Cortex of kidney (tissue), 1 donor: ENCODE data around the gene TOMM40.
"Not testable (repeated sequence)": the region's sequence is repeated elsewhere in the genome, so short reads cannot be mapped to it uniquely, and the experiment has no call there.

ENCODE experiments used
- DNase-seq: peaks from one replicate; lab custom pipeline; 2025; lab: John Stamatoyannopoulos, UW

TOMM40 gene

DNA sequence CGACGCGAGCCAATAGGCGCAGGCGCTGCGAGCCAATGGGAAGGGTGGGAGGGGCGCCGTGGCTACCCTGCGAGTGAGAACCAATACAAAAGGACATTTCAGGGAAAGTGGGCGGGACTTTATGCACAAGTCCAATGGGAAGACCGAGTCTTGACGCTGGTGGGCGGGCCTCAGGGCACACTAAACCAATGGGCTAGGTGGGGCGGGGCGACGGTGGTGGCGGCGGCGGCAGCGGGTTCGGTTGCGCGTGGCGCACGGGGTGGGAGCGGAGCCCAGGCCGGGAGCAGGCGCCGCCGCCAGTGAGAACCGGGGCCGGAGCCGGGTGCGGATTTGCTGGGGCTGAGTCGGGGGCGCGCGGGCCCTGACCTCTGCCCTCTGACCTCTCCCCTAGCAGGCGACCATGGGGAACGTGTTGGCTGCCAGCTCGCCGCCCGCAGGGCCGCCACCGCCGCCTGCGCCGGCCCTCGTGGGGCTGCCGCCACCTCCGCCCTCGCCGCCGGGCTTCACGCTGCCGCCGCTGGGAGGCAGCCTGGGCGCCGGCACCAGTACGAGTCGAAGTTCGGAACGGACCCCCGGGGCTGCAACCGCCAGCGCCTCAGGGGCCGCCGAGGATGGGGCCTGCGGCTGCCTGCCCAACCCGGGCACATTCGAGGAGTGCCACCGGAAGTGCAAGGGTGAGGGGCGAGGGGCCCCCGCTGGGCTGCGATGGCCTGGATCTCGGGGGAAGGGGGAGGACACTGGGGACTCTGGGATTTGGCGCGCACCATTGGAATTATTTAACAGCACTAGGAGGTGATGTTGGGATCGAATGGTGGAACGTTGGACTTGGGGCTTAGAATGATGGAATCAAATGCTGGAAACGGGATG is at the start of gene TOMM40:
Gene TOMM40 (plus strand): TSS at position 239 of the 867 bp plus-strand sequence. CDS start 162 bp downstream, at position 401.
- peak; percentile 96 for DNase-seq

DNA sequence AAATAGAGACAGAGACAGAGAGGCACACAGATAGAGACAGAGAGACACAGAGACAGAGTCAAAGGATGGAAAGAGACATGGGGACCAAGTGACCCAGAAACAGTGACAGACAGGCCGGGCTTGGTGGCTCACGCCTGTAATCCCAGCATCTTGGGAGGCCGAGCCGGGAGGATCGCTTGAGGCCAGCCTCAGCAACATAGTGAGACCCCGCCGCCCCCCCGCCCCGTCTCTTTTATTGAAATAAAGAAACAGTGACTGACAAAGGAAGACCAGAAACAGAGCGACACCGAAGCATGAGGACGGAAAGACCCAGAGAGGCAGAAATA is 45.8 kb upstream of the TOMM40 start:
- no peak for DNase-seq

DNA sequence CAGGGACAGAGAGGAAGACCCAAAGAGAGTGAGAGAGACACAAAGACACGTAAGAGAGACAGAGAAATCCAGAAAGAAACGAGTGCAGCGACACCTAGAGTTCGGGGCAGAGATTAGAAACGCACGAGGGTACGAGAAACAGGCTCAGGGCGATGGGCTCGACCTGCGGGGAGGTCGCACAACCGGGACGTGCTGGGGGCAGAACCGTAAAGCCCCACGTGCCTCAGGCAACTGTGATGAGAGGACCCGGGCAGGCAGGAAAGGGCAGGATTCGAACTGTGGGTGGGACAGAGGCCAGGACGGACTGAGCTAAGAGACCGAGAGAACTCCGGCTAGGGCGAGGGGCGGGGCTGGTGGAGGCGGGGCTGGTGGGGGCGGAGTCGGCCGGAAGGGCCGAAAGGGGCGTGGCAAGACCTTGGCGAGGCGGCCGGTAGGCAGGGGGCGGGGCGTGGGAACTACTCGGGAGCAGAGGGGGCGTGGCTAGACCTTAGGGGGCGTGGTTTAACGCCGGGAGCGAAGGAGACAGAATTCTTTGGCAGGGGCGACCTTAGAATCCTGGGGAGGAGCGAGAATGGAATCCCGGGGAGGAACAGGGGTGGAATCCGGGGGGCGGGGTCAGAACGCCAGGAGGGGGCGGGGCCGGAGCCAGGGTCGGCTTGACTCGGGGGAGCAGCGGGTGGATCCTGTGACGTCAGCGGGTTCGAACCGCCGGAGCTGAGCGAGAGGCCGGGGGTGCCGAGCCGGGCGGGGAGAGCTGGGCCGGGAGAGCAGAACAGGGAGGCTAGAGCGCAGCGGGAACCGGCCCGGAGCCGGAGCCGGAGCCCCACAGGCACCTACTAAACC is 45.2 kb upstream of the TOMM40 start, which contains the start of gene NECTIN2:
Gene NECTIN2 (plus strand): TSS at position 686 of the 843 bp plus-strand sequence. CDS start 229 bp downstream, outside the sequence.
- no peak for DNase-seq

DNA sequence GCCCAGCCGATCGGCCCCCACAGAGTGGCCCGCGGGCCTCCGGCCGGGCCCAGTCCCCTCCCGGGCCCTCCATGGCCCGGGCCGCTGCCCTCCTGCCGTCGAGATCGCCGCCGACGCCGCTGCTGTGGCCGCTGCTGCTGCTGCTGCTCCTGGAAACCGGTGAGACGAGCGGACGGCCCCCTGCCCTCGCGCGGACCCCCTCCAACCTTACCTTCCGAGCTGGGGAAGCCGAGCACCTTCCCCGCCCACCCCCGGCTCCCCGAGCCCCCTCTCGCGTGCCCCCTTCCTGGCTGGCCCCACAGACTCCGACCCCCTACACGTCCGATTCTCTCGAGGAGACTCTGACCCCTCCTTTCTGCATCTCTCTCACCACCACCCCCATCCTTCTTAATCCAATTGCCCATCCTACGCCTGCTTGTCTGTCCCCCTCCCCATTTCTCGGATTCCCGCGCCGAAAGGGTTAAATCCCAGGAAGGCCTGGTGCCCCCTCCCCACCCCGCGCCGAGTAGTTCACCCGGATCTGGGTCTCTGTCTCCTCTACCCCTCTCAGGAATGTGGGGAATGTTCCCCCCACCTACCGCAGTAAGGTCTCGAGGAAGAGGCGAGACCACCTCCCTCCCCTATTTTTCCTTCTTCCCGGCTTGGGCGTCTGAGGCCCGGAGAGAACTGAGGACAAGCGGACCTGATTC is 44.5 kb upstream of the TOMM40 start:
- no peak for DNase-seq

DNA sequence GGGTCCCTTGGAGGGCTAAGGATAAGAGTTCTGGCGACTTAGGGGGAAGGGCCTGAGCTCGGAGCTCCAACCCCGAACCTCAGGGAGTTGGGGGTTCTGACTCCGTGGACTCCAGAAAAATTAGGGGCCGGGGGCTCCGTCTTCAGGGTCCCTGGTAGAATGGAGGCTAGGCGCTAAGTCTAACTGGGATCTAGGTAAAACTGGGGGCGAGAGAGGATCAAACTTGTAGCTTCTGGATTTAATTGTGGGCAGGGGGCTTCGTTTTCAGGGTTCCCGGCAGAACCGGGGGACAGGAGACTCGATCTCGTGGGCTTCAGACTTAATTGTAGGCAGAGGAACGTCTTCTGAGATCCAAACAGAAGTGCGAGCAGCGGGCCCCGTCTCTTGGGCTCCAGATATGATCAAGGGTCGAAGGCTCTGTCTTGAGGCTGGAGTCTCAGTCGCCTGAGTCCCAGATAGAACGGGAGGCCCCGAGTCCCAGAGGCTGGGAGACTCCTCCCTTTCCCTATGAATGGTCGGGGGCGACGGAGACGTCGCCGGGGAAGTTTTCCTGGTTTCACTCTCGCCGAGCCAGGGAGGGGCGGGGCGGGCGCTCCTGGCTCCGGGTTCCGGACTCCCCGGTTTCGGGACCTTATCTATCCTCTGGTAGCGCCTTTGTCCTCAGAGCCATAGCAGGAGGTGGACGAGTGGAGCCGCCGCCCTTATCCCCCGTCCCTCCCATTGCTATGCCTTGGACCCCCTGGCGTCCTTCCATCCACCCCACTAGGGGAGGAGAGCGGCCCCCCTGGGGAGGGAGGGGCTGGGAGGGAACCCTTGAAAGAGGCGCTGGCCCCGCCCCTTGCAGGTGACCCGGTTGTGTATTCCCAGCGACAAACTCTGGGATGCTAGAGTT is 43.7 kb upstream of the TOMM40 start:
- no peak for DNase-seq

DNA sequence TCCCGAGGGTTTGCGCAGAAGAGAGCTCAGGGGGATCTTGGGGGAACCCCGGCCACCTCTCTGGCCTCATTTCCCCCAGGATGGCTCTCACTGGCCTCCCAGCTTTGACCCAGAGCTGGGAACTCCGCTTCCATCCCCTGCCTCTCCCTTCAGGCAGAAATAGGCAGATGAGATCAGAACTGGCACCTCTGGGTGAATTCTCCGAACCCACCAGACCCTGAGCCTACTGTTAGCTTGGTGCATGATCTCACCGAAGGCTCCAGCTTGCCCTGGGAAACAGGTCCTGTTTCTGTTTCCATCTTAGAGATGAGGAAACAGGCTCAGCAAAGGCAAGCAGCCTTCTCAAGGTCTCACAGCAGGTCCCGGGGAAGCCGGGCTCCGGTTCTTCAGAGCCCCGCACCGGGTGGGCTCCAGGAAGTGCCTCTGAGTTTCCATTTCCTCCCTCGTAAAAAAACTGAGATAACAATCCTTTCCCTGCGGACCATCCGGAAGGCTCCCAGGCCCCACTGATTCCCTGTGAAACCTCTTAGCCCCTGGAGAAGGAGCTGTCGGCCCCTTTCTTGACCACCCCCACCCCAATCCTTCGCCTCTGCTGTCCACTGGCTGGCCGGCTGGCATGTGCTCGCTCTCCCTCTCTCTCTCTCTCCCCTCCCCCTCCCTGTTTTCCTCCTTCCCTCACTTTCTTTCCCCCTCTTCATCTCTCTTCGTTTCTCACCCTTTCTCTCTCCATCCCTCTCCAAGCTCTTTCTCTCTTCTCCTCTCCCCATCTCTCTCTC is 42.8 kb upstream of the TOMM40 start:
- DNase-seq: no peak

DNA sequence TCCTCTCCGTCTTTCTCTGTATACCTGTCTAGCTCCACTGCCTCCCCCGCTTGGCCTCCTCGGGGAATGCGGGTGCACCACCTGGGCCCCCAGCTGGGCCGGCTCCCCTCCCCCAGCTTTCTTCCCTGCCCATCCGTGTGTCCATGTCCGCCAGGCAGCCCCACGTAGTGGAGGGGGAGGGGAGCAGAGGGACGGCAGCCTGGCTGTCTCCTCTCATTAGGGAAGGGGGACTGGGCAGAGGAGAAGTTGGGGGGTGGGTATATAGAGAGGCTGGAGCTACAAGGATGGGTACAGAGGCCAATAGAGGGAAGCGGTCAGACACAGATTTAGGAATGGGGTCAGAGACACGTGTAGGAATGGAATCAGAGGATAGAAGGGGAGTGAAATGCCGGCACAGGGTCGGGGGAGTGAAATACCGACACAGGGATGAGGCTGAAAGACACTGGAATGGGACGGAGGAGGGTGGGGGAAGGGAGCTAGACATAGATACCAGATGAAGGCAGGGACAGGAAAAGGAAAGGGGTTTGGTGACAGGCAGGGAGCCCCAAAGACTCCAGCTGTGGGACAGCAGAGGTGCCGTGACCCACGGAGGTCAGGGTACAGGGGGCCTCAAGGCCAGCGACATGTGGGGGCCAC is 42.1 kb upstream of the TOMM40 start:
- no peak for DNase-seq

DNA sequence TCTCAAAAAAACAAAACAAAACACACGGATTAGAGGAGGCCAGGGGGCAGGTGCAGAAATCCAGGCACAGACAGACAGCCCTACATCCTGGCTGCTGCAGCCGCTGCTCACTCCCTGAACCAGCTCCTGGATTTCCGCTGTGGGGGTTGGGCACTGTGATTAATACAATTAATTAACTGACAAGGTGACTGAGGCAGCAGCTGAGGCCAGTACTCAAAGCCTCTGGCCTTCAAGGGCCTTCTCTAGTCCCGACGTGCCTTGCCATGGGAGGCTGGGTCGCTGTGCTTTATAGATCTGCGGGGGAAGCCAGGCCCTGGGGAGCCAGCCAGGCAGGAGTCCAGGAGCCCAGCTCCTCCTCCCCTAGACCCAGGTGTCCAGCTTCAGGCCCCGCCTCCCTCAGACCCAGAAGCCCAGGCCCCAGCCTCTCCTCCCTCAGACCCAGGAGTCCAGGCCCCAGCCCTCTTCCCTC is 40.4 kb upstream of the TOMM40 start:
- no peak for DNase-seq

DNA sequence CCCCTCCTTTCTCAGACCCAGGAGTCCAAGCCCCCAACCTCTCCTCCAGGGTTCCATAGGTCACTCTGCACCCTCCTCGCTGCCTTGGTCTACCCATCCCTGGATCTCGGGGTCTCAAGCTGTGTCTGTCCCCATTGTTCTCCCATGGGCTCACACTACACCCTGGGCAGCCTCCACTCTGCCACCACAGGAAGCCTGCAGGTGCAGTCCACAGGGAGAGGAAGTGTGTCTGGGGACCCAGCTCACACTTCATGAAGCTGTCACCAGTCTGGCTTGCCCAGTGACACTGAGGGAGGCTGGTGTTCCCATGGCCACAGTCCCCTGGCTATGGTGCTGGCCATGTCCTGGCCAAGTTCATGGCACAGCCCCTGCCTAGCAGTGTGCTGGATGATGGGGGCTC is 39.6 kb upstream of the TOMM40 start:
- DNase-seq: no peak

DNA sequence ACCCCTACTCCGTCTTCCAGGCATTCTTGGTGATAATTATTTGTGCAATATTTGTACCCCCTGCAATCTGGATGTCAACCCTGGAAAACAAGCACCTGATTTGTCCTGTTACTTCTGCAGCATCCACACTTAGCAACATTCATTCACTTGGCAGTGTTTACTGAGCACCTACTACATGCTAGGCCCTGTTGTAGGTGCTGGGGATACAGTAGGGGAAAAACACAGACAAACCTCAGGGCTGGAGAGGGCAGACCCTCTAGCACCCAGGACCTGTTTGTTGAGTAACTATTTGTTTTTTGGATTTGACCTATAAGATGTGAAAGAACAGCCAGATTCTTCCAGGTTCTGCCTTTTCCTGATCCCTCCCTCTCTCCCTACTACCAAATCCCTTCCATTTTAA is 35.4 kb upstream of the TOMM40 start:
- no peak for DNase-seq

DNA sequence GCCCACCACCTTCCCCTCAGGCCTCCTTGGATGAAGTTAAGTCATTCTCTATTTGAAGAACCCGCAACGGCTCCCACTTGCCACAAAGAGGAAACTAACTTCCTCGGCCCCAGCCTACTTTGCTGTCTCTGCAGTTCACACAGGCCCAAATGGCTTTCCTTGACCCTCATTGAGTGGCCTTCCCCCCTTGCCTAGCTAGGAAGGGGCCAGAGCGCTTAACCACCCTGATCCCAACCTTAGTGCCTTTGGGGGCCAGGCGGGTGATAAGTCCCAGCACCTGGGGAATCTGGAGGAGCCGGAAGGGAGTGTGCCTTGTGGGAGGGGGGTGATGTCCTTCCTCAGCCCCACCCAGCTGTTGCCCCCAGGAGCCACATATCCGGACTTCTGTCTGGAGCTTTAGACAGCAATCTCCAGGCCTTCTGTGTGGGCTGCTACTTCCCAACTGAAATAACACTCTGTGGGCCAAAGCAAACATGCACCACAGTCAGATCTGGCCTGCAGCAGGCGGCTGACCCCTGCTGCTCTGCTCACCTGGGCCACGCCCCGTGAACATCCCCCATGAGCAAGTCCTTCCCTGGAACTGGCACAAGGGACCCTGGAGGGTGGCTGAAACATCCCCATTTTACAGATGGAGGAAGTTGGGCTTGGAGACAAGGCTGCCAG is 34.5 kb upstream of the TOMM40 start:
- DNase-seq: no peak

DNA sequence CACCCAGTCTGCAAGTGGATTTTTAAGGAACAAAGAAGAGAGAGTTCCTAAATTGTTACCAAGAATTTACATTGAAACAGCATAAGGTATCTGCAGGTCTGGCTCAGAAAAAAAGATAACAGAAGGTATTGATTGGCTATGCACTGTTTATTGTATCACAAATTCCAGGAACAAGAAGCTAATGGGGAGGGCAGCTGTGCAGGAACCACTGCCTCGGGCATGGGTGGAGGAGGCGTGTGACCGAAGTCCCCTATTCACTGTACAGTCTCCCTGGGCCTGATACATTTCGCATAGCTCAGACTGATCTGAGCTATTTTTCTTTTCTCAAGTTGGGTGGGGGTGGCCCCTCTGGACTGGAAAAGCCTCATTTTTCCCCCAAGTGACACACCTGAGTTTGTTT is 33.2 kb upstream of the TOMM40 start:
- no peak for DNase-seq

DNA sequence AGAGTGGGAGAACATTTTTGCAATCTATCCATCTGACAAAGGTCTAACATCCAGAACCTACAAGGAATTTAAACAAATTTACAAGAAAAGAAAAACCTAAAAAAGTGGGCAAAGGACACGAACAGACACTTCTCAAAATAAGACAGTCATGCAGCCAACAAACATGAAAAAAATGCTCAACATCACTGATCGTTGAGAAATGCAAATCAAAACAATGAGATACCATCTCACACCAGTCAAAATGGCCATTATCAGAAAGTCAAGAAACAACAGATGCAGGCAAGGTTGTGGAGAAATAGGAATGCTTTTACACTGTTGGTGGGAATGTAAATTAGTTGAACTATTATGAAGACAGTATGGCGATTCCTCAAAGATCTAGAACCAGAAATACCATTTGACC is 29.5 kb upstream of the TOMM40 start:
- DNase-seq: not testable (repeated sequence)

DNA sequence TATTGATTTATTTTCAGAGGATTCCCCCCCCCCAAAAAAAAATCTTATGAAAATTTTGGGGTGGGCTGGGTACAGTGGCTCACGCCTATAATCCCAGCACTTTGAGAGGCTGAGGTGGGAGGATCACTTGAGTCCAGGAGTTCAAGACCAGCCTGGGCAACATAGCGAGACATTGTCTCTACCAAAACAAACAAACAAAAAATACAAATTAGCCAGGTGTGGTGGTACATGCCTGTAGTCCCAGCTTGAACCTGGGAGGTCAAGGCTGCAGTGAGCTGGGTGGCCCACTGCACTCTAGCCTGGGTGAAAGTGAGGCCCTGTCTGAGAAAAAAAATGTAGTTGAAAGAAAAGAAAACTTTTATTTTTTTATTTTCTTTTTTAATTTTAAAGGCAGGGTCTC is 27.1 kb upstream of the TOMM40 start:
- no peak for DNase-seq

DNA sequence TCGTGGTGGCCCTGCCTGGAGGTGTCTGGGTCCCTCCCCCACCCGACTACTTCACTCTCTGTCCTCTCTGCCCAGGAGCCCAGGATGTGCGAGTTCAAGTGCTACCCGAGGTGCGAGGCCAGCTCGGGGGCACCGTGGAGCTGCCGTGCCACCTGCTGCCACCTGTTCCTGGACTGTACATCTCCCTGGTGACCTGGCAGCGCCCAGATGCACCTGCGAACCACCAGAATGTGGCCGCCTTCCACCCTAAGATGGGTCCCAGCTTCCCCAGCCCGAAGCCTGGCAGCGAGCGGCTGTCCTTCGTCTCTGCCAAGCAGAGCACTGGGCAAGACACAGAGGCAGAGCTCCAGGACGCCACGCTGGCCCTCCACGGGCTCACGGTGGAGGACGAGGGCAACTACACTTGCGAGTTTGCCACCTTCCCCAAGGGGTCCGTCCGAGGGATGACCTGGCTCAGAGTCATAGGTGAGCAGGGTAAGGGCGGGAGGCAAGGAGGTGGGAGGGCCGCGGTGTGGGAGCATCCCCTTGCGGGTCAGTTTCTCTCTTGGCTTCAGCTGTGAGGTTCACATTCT is 25.8 kb upstream of the TOMM40 start:
- DNase-seq: no peak

DNA sequence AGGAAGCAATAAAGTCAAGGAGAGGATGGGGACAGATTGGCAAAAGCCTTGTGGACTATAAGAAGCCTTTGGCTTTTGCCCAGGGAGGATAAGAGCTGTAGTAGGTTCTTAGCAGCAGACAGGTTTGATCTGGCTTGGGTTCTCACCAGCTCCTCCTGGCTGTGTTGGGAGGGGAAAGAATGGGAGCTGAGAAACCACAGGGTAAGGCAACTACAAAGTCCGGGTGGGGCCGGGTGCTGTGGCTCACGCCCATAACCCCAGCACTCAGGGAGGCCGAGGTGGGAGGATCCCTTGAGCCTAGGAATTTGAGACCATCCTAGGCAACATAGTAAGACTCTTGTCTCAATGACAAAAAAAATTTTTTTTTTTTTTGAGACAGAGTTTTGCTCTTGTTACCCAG is 24.4 kb upstream of the TOMM40 start:
- no peak for DNase-seq

DNA sequence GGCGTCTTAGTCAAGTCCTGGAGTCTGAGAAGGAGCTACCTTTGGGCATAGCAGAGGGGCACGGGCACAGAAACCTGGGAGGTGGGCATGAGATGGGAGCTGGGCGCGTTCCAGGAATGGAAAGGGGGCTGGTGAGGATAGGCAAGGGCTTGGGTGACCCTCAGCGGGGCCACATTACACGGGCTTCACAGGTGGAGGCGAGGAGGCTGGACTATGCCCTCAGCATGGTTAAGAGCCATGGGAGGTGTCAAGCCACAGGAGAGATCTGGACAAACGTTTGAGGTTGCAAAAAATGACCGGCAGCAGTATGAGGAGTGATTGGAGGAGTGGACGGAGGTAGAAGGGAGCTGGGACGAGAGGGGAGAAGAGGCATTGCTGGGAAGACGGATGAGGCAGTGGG is 23.5 kb upstream of the TOMM40 start:
- no peak for DNase-seq

DNA sequence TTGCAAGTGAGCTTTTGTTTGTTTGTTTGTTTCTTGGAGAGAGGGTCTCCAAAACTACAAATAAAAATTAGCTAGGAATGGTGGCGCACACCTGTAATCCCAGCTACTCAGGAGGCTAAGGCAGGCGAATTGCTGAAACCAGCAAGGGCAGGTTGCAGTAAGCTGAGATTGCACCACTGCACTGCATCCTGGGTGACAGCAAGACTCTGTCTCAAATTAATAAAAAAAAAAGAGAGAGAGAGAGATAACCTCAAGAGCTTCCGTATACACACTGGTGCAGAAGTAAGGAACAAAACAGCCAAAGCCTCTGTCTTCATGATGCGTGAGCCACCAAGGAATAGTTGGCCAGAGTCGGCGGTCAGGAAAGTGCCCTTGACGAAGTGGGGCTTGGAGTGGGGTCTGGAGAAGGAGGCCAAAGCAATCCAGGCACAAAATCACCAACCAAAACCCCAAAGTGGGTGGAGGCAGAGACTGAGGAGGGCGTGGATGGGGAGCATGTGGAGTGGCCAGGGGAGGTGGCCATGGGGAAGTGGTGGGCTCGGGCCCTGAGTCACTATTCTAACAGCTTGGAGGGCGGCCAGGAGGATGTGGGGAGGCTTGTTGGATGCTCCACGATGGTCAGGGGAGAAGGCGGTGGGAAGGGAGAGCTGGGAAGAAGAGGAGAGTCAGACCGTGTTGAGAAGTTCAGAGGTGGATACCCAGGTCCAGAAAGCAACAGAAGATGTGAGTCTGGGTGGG is 21.2 kb upstream of the TOMM40 start:
- no peak for DNase-seq
